HG02798 (cell line): ENCODE results near the gene MDM4.
"Not testable (repeated sequence)": the region's sequence is repeated elsewhere in the genome, so short reads cannot be mapped to it uniquely, and the experiment has no call there.

ENCODE experiments used
- ATAC-seq: cut with Tn5 transposase; IDR thresholded peaks from one replicate; pipeline ENCODE4 v1.9.1; 2021; ENCODE audit warnings: mild to moderate bottlenecking; ENCODE audit not compliant: unreplicated experiment, poor library complexity

MDM4 gene

DNA sequence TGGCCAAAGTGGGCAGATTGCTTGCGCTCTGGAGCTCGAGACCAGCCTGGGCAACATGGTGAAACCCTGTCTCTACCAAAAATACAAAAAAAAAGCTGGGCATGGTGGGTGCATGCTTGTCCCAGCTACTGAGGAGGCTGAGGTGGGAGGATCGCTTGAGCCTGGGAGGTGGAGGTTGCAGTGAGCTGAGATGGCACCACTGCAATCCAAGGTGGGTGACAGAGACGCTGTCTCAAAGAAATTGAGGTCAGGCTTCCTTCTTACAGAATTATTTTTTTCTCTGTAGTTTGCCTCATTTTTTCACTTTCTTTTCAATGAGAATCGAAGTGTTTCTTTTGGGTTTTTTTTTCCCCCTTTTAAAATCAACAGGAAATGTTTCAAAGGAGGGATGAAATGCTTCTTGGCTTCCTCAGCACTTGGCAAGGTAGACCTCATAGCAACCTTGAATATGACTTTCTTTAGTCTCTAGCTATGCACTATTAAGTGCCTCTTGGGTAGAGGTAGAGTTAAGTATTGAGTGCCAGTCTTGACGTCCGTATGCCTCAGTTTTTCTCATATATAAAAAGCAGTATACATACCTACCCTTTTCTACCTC is 40.3 kb downstream of the MDM4 start:
- no peak for ATAC-seq

DNA sequence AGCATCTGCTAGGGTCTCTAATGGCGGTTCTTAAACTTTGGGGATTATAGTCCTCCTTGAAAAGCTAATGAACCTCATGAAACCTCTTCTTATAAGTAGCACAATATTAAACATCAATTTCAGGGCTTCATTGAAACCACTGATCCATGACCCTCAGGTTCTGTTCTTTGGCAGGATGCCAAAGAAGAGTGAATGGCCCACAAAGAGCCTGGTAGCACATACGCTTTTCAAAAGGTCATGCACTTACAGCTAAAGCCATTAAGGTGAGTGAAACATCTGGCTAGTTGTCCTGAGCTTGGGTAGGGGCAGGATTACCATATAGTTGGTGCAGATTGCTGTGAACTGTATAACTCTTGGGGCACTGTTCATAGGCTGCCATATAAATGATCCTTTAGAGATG is 42.3 kb downstream of the MDM4 start:
- ATAC-seq: no peak

DNA sequence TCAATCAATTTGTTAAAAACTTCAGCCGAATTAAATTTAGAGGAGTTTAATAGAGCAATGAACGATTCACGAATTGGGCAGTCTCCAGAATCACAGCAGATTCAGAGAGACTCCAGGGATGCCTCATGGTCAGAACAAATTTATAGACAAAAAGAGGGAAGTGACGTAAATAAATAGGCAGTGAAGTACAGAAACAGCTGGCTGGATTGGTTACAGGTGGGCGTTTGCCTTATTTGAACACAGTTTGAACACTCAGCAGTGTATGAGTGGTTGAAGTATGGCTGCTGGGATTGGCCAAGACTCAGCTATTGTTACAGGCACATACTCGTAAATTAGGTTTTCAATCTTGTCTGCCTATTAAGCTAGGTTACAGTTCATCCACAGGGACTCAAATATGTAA is 43.8 kb downstream of the MDM4 start:
- ATAC-seq: not testable (repeated sequence)

DNA sequence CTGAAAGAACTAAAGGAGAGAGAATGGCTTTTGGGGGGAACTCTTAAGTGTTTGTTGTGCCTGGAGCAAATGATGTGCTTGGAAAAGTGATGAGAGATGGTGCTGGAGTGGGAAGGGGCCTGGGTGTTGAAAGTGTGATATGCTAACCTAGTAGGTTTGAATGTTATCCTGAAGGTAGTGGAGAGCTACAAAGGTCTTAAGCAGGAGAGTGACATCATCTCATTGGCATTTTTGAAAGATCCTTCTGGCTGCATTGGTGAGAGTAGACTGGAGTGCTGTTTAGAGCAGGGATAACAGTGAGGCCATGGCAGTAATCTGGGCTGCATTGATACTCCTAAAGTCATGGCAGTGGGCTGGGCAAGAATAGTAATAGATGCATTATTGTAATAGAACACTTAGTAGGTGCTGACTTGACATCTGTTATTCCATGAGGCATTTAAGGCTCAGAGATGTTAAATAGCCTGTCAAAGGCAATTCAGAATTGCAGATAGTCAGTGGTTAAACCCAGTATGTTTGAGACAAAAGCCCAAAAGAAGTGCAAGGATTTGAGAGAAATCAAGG is 44.5 kb downstream of the MDM4 start:
- no peak for ATAC-seq

DNA sequence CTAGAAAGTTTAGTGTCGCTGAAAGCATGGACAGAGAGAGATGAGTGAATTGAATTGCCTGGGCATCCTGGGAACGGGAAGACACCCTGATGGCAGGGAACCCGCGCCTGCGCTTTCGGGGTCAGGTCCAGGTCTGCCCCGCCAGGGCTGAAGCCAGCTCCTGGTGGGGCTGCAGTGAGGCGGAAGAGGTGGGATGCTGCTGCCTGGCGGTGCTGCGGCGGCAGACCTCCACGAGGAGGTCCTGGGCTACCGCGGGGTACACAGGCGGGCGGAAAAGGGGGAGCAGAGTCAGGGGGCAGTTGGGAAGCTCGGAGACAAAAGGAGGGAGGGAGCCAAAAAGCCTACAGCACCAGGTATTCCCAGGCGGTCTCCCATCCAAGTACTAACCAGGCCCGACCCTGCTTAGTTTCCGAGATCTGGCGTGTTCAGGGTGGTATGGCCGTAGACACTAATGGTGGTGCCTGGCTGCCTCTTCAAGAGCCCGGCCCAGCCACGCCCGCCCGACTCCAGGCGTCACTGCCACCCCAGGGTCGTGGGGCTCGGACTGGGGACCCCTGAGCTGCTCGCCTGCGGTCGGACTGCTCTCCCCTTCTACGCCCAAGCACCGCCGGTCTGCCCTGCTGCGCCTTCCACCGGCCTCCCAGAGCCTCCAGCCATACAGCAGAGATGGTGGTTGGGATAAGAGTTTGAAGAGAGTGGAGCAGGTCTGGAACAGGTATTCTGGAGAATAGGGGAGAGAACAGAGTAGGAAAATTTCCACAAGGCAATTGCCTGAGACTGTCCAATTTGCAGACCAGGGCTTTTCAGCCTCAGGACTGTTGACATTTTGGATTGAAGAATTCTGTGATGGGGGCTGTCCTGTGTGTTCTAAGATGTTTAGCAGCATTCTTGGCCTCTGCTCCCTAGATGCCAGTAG is 46.1 kb downstream of the MDM4 start:
- ATAC-seq: no peak

DNA sequence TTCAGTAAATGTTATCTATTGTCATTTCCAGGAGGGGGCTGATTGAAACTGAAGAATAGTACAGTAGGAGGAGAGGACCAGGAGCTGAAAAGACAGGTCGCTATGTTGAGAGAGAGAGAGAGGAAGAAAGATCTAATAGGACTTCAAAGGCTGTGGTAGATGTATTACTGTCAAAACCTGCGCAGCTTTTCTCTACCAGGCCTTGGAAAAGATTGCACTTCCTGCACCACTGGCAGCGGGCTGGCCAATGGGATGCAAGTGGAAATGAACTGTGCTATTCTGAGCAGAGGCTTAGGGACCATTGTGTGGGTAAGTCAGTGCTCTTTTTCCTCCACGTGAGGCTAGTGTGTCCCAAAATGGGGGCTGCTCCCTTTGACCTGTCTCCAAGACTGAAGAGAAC is 47.1 kb downstream of the MDM4 start:
- ATAC-seq: no peak

DNA sequence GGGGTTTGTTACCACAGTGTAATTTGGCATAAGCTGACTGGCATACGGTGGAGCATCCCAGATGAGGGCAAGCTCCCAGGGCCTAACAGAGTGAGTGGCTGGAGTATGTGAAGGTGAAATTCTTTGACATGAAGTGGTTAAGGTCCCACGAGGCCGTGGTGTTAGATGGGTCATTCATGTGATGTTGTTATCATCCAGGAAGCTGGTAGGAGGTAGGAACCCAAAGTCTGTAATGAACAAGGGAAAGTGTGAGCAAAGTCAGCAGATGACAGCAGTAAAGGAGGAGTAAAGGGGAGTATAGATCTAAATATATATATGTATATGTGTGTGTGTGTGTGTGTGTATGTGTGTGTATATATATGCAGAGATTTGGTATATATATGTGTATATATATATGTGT is 47.6 kb downstream of the MDM4 start:
- ATAC-seq: no peak

DNA sequence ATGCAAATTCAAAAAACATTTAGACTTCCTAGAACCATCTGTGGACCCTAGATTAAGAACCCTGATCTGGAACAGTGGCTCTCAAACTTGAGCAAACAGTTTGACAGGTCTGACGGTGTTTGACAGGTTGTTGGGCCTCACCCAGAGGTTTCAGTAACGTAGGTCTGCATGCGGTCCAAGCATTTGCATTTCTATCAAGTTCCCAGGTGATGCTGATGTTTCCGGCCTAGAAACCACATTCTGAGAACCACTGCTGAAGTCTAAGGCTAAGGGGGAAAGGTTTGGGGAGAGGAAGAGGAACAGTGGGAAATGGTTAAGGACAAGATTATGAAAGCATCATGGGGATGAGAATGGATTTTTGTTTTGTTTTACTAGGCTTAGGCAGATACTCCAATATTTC is 48.6 kb downstream of the MDM4 start:
- ATAC-seq: peak; percentile 85

DNA sequence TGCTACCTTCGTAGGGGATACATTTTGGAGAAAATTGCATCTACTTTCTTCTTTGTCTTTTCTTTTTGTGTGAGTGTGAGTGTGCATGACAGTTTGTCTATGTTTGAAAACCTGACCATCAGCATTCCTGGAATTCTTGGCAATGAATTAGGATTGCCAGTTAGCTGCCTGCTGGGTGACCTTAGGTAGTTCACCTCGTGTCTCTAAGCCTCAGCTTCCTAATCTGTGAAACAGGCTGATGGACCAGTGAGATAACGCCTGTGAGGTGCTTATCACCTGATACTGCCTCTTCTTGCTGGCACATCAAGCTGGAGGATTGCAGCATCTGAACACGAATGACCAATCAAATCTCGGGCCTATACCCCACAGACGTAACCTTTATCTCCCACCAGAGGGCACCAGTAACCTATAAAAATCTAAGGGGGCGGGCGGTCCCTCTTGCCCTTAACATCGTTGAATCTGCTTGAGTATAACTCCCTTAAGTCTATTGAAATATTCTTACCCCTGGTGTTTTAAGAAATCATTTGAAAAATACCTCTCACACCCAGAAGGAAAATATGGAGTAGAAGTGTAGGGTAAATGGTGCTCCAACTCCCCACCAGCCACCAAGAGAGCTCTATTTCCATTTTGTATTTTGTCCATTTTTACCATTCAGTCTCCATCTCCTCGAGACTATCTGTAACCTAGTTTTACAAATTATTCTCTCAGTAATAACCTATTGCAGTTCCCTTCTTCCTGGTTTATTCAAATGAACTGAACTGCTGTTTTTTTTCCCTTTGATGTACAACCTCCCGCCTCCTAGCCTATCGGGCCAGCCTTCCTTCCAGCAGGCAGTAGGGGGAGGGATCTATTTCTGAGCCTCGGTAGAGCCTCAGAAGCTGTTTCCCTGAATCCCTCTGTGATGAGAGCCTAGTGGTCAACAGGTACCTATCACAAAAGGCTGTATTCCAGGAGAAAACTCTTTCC is 49.7 kb downstream of the MDM4 start:
- peak; percentile 57 for ATAC-seq

DNA sequence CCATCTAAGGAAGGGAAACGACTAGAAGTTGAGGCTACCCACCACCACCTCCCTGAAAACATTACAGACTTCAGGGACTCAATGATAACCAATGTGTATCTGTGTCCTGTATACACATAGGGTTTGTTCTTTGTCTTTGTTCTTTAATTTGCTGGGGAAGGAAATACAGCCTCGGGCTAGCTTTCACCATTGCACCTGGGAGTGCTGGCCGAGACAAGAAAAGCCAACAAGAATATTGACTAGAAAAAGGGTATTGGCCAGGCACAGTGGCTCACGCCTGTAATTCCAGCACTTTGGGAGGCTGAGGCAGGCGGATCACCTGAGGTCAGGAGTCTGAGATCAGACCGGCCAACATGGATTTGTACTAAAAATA is 50.4 kb downstream of the MDM4 start:
- no peak for ATAC-seq

DNA sequence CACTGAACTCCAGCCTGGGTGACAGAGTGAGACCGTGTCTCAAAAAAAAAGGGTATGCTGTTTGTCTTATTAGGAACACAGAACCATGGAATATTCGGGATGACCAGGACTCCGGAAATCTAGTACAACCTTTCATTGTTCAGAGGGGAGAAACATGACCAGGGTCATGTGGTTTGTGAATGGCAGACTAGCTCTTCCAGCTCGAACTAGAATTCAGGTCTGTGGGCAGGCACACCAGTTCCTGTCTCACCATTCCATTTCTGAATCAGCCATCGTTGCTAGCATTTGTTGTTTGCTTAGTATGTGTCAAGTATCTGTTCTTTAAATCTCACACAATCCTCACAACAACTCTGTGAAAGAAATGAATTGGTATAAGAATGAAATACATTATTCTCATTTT is 50.9 kb downstream of the MDM4 start:
- ATAC-seq: no peak

DNA sequence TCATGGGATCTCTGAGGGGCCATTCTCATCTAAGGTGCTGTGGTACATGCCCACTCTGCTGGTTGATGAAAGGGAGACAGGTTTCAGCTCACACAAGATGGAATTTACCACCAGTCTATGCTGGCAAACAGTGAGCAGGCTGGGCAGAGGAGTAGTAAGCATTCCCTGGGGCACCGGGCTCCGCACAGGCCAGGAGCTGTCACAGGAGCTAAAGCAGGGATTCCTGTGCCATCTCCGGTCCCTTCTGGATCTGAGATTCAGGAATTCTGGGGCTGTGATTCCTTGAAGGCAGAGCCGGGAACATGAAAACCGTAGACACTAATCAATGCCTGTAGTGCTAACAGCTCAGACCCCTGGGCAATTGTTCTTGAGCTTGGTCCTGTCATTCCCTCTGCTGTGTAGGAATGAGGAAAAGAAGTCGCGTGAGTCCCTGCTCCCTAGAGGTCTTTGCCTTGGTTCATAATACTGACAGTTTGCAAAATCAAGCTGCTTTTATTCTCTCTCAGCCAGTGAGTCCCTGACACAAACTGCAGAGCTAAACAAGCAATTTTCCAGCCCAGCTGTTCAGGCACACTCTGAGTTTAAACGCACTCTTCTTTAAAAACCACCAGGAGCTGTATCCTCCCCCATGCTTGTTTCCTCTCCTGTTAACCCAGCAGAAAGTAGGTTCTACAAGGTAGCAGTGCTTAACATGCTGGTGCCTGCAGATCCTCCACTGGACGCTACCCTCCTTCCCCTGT is 52.5 kb downstream of the MDM4 start:
- no peak for ATAC-seq

DNA sequence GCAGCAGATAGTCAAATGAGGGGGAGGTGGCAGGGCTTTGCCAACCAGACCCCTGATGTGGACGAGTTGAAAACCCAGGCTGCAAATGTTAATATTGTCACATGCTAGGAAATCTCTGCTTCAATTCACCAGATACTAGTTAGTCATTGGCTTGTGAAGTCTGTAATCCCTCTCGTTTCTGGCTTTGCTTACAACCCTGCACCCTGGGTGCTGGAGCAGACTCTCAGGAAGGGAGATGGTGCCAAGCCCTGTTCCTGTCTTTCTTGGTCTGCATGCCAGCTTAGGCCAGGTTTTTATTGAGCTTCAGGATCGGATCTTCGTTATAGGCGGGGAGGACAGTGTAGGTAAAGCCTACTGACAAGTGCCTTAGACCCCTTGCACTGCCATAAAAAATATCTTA is 53.3 kb downstream of the MDM4 start:
- ATAC-seq: no peak

DNA sequence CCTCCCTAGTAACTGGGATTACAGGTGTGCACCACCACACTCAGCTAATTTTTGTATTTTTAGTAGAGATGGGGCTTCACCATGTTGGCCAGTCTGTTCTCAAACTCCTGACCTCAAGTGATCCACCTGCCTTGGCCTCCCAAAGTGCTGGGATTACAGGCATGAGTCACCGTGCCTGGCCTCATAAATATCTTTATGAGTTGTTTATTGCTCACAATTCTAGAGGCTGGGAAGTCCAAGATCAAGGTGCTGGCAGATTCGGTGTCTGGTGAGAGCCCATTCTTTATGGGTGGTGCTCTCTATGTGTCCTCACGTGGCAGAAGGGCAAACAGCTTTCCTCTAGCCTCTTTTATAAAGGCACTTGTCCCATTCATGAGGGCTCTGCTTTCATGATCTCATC is 53.8 kb downstream of the MDM4 start:
- not testable (repeated sequence) for ATAC-seq

DNA sequence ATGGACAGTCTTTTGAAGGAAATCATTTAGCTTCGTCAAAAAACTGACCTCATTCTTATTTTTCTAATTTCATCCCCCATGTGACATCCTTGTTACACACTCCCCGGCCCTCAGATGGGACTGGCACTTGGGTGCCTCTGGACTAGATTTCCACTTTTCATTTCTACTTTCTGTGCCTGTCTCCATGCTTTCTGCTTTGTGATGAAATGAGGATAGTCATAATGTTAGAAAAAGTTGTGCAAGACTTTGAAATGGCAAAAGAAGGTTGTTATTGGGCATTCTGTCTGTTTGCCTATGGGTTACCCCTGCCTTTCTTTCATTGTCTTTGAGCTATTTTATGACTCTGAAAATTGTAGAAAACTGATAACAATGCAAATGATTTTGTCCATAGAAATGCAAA is 54.9 kb downstream of the MDM4 start:
- ATAC-seq: no peak

DNA sequence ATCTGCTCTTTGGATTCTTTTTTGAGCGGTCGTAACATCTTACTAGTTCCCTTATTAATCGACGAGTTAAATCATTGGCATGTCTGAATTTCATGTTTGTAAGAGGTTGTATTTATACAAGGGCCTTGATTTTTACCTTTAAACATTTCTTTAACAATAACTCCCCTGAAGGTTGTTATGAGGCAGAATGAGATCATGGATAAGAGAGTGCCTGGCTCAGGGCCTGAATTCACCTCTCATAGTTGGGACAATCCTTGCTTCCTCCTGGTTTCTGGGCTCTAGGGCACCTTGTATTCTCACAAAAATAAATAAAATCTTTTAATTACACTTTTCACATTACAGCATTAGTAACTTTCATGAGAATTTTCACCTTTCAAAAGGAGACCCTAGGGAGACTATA is 55.4 kb downstream of the MDM4 start:
- ATAC-seq: no peak

DNA sequence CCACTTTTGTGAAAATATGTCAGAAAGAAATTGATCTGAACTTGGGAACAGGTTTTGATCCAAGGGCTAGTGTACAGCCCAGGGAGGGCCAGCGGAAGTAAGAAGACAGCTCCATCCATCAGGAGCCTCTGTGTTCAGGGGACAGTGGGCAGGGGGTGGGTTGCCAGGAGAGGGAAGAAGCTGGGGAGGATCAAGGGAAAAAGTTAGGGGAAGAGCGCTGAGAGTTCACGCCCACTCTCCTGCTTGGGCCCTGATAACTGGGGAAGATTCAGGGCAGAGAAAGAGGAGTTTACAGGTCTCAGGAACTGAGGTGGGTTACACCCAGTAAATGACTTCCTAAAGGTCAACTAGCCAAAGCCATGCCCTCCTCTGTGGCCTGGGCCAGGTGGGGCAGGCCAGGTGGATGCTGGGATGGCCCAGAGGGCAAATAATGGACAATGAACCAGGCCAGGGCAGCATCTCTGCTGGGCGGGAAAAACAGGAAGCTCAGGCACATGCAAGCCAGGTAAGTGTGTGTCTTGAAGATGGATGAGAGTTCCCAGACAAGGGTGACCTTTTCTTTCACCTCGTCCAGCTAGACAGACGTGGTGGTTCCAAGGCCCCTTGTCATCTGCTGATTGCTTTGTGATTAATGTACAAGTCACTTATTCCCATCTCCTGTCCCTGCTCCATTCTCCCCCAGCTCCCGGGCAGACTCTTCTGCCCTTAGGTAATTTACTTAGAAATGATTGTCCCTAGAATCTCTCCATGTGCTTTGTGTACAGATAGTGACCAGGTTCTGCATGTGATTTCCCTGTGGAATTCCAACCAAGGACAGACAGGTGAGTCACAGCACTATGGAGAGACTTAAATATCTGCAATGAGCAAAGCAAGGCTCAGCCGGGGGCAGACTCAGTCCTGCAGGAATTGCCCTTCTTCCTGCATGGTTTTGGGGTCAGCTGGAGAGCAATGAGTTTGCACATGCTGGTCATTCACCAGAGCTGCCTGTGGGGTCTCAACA is 57.0 kb downstream of the MDM4 start:
- no peak for ATAC-seq

DNA sequence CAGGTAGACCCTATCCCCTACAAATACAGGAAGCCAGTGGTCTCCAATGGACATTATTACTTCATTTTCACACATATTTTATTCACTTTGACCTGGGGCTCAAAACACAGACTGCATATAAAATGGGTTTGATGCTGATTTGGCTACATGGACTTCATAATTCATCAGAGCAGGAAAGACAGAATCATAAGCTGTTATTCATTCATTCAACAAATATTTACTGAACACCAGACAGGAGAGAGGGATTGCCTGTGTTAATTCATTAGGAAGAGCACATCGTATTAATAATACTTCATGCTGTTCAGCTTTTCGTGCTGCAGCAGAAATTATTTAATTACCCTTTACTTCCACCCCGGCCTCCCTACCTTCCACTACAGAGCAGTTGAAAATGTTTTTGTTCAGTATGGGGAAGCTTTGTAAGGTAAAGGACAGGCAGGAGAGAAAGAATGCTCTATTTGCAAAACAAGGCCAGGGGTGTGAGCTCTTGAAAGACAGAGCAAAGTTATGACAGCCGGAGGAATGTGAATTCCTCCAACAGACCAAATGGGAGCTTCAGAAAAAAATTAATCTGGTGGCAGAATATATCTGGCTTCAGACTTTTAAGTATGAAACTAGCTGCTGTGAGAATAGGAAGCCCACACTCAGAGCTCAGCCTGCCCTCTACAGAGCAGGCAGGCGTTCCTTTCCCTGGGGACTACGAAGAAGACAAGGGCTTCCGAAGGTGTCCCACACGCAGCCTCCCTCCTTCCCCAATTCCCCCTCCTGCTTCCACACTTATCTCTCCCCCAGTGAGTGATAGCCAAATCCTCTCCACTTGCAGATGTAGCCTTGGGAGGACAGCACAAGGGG is 58.0 kb downstream of the MDM4 start:
- no peak for ATAC-seq
